MM.1S (cell line): Measurements from ENCODE around the gene EDC4.

ENCODE experiments used
- DNase-seq: peaks from one replicate; pipeline ENCODE4 v3.0.0-alpha.2; 2015
- H2AFZ ChIP-seq: fragments of 300-600 bp; sonication (generic); 2 replicates; pipeline ENCODE4 v1.6.0; 2016; ENCODE audit warnings: antibody characterized with exemption, low read length
- H3F3A ChIP-seq: fragments of 300-600 bp; sonication (generic); 2 replicates; pipeline ENCODE4 v1.6.1; 2016; ENCODE audit warnings: mild to moderate bottlenecking, antibody characterized with exemption, low read length, moderate library complexity, mixed read lengths; ENCODE audit not compliant: insufficient read depth
- H3K27ac ChIP-seq: fragments of 300-600 bp; sonication (generic); 2 replicates; pipeline ENCODE4 v1.5.1; 2016; ENCODE audit warnings: mild to moderate bottlenecking, low read length
- H3K27me3 ChIP-seq: fragments of 300-600 bp; sonication (generic); replicated peaks from 2 replicates; pipeline ENCODE4 v1.6.0; 2016; ENCODE audit warnings: low read length; ENCODE audit not compliant: insufficient read depth
- H3K36me3 ChIP-seq: fragments of 300-600 bp; sonication (generic); replicated peaks from 2 replicates; pipeline ENCODE4 v1.6.1; 2016; ENCODE audit warnings: mild to moderate bottlenecking, low read length, mixed read lengths; ENCODE audit not compliant: insufficient read depth
- H3K4me1 ChIP-seq: fragments of 300-600 bp; sonication (generic); 2 replicates; pipeline ENCODE4 v1.6.1; 2016; ENCODE audit warnings: low read length, mixed read lengths
- H3K4me2 ChIP-seq: fragments of 300-600 bp; sonication (generic); 2 replicates; pipeline ENCODE4 v1.6.0; 2016; ENCODE audit warnings: low read depth, low read length
- H3K4me3 ChIP-seq: fragments of 300-600 bp; sonication (generic); 2 replicates; pipeline ENCODE4 v1.5.1; 2016; ENCODE audit warnings: low read length, mixed read lengths
- H3K79me2 ChIP-seq: fragments of 300-600 bp; sonication (generic); 2 replicates; pipeline ENCODE4 v1.6.1; 2016; ENCODE audit warnings: mixed run types, low read length, mixed read lengths
- H3K9ac ChIP-seq: fragments of 300-600 bp; sonication (generic); 2 replicates; pipeline ENCODE4 v1.6.1; 2016; ENCODE audit warnings: low read length, mixed read lengths
- H3K9me2 ChIP-seq: fragments of 300-600 bp; sonication (generic); replicated peaks from 2 replicates; pipeline ENCODE4 v1.6.1; 2016; ENCODE audit warnings: mild to moderate bottlenecking, low read length, mixed read lengths; ENCODE audit not compliant: insufficient read depth
- H3K9me3 ChIP-seq: fragments of 300-600 bp; sonication (generic); replicated peaks from 2 replicates; pipeline ENCODE4 v1.6.1; 2016; ENCODE audit warnings: mild to moderate bottlenecking, low read length, mixed read lengths; ENCODE audit not compliant: insufficient read depth
- H4K20me1 ChIP-seq: fragments of 300-600 bp; sonication (generic); 2 replicates; pipeline ENCODE4 v1.6.1; 2016; ENCODE audit warnings: mild to moderate bottlenecking, low read length, moderate library complexity, mixed read lengths; ENCODE audit not compliant: insufficient read depth
- EZH2 ChIP-seq: fragments of 300-600 bp; sonication (generic); optimal IDR thresholded peaks from 2 replicates; pipeline ENCODE3; 2017; ENCODE audit warnings: low read depth, mild to moderate bottlenecking, antibody characterized with exemption, low read length, mixed read lengths
- EZH2phosphoT487 ChIP-seq: fragments of 300-600 bp; sonication (generic); IDR thresholded peaks from 2 replicates; pipeline ENCODE4 v1.6.1; 2018; ENCODE audit warnings: antibody characterized with exemption, low read length
- TF ChIP-seq, protein P1 (sequence below): fragments of 300-600 bp; sonication (generic); IDR thresholded peaks from 2 replicates; pipeline ENCODE4 v1.5.1; 2016; ENCODE audit warnings: antibody characterized with exemption, low read length, mixed read lengths

EDC4 gene

DNA sequence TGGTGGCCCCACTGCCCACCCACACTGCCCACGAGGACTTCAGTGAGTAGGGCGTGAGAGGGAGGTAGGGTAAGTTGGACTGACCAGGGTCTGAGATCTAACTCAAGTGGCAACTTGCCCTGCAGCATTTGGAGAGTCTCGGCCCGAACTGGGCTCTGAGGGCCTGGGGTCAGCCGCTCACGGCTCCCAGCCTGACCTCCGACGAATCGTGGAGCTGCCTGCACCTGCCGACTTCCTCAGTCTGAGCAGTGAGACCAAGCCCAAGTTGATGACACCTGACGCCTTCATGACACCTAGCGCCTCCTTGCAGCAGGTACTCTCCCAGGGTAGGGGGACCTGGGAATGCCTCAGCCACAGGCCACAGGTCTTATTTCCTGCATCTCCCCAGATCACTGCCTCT is 6.6 kb downstream of the EDC4 start:
- H3K9me3 ChIP-seq, result no peaks in the 10 kb centered on the region
- DNase-seq, result no peak
- no peak overlapping the region for H3K4me2 ChIP-seq
- no peak overlapping the region for H3K4me3 ChIP-seq
- H3K36me3 ChIP-seq, result no peaks in the 10 kb centered on the region; the same call in none of the 2 replicates
- no peaks in the 10 kb centered on the region for H3K9me2 ChIP-seq
- peaks cover 11% of the 10 kb centered on the region; the same call in 1 of the 2 replicates for H3K4me1 ChIP-seq
- no peaks in the 10 kb centered on the region for H3F3A ChIP-seq
- H3K79me2 ChIP-seq, result peaks cover 28% of the 10 kb centered on the region
- no peak overlapping the region for H3K9ac ChIP-seq
- H2AFZ ChIP-seq, result no peak overlapping the region
- no peaks in the 10 kb centered on the region for H3K27me3 ChIP-seq
- TF ChIP-seq, protein P1, sequence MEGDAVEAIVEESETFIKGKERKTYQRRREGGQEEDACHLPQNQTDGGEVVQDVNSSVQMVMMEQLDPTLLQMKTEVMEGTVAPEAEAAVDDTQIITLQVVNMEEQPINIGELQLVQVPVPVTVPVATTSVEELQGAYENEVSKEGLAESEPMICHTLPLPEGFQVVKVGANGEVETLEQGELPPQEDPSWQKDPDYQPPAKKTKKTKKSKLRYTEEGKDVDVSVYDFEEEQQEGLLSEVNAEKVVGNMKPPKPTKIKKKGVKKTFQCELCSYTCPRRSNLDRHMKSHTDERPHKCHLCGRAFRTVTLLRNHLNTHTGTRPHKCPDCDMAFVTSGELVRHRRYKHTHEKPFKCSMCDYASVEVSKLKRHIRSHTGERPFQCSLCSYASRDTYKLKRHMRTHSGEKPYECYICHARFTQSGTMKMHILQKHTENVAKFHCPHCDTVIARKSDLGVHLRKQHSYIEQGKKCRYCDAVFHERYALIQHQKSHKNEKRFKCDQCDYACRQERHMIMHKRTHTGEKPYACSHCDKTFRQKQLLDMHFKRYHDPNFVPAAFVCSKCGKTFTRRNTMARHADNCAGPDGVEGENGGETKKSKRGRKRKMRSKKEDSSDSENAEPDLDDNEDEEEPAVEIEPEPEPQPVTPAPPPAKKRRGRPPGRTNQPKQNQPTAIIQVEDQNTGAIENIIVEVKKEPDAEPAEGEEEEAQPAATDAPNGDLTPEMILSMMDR, result no peak
- H4K20me1 ChIP-seq, result no peaks in the 10 kb centered on the region
- no peak overlapping the region for H3K27ac ChIP-seq

DNA sequence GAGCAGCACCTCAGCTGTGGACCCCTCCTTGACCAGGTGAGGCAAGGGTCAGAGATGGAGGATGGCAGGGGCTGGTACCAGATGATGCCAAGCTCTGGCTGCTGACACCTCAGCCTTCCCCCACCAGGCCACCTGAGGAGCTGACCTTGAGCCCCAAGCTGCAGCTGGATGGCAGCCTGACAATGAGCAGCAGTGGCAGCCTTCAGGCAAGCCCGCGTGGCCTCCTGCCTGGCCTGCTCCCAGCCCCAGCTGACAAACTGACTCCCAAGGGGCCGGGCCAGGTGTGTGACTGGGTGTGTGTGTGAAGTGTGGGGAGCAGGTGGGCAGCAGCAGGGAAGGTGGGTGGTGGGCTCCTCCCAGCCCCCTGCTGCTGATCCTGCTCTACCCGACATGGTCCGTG is 7.1 kb downstream of the EDC4 start:
- H3K79me2 ChIP-seq, result peaks cover 23% of the 10 kb centered on the region
- no peak overlapping the region for H3K4me2 ChIP-seq
- no peaks in the 10 kb centered on the region for H3F3A ChIP-seq
- no peak overlapping the region for H2AFZ ChIP-seq
- no peaks in the 10 kb centered on the region; the same call in none of the 2 replicates for H3K36me3 ChIP-seq
- DNase-seq, result no peak
- H3K4me3 ChIP-seq, result no peak overlapping the region
- H3K27me3 ChIP-seq, result no peaks in the 10 kb centered on the region
- H3K9me2 ChIP-seq, result no peaks in the 10 kb centered on the region
- no peaks in the 10 kb centered on the region for H4K20me1 ChIP-seq
- TF ChIP-seq EZH2phosphoT487, result no peak
- TF ChIP-seq EZH2, result no peak
- TF ChIP-seq, protein P1, result no peak
- H3K9me3 ChIP-seq, result no peaks in the 10 kb centered on the region
- no peak overlapping the region for H3K27ac ChIP-seq
- peaks cover 7% of the 10 kb centered on the region; the same call in 1 of the 2 replicates for H3K4me1 ChIP-seq
- no peak overlapping the region for H3K9ac ChIP-seq

DNA sequence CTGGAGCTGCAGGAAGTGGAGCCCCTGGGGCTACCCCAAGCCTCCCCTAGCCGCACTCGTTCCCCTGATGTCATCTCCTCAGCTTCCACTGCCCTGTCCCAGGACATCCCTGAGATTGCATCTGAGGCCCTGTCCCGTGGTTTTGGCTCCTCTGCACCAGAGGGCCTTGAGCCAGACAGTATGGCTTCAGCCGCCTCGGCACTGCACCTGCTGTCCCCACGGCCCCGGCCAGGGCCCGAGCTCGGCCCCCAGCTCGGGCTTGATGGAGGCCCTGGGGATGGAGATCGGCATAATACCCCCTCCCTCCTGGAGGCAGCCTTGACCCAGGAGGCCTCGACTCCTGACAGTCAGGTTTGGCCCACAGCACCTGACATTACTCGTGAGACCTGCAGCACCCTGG is 7.7 kb downstream of the EDC4 start:
- Histone ChIP-seq H4K20me1 (no peaks in the 10 kb centered on the region), H3F3A (no peaks in the 10 kb centered on the region), H3K9ac (no peak overlapping the region), H3K27ac (no peak overlapping the region), H3K36me3 (no peaks in the 10 kb centered on the region; the same call in none of the 2 replicates), H3K4me3 (no peak overlapping the region), H3K9me3 (no peaks in the 10 kb centered on the region), H3K79me2 (peaks cover 17% of the 10 kb centered on the region), H3K4me1 (0 out of 2 replicates have a peak, but pooled peaks cover under 1% of the 10 kb centered on the region), H3K27me3 (no peaks in the 10 kb centered on the region), H2AFZ (no peak overlapping the region), H3K4me2 (no peak overlapping the region), H3K9me2 (no peaks in the 10 kb centered on the region)
- no peak for TF ChIP-seq EZH2
- TF ChIP-seq EZH2phosphoT487, result no peak
- TF ChIP-seq, protein P1, result no peak
- DNase-seq, result no peak
